Brain microvascular endothelial cell (primary cell): Measurements from ENCODE around the gene PDXK.

Experiments used
- DNase-seq: peaks from one replicate; pipeline ENCODE4 v3.0.0-alpha.2; 2020
- H3K27ac ChIP-seq: fragments of 250-450 bp; sonication (Bioruptor Pico); 2 replicates; pipeline ENCODE4 v1.5.1; 2020; ENCODE audit warnings: mild to moderate bottlenecking, moderate library complexity
- H3K27me3 ChIP-seq: fragments of 250-450 bp; sonication (Bioruptor Pico); replicated peaks from 2 replicates; pipeline ENCODE4 v1.5.1; 2020; ENCODE audit warnings: mild to moderate bottlenecking
- H3K36me3 ChIP-seq: fragments of 250-450 bp; sonication (Bioruptor Pico); replicated peaks from 2 replicates; pipeline ENCODE4 v1.5.1; 2020; ENCODE audit warnings: mild to moderate bottlenecking
- H3K4me3 ChIP-seq: 2 replicates; pipeline ENCODE4 v1.5.1; 2011; ENCODE audit warnings: low read depth, mild to moderate bottlenecking, control low read depth, low read length, moderate library complexity
- in situ Hi-C: cut with HindIII; loops from 2 replicates; pipeline ENCODE4 v1.10.0; 2017; ENCODE audit warnings: low sequenced_read_pairs, low pct_ligation_motif_present
- TF ChIP-seq, protein P1 (sequence below): IDR thresholded peaks from 2 replicates; pipeline ENCODE4 v1.5.1; 2011; ENCODE audit warnings: low read depth, mild to moderate bottlenecking, moderate library complexity, low read length, control low read depth, inconsistent platforms; ENCODE audit errors: missing control alignments

The PDXK gene

DNA sequence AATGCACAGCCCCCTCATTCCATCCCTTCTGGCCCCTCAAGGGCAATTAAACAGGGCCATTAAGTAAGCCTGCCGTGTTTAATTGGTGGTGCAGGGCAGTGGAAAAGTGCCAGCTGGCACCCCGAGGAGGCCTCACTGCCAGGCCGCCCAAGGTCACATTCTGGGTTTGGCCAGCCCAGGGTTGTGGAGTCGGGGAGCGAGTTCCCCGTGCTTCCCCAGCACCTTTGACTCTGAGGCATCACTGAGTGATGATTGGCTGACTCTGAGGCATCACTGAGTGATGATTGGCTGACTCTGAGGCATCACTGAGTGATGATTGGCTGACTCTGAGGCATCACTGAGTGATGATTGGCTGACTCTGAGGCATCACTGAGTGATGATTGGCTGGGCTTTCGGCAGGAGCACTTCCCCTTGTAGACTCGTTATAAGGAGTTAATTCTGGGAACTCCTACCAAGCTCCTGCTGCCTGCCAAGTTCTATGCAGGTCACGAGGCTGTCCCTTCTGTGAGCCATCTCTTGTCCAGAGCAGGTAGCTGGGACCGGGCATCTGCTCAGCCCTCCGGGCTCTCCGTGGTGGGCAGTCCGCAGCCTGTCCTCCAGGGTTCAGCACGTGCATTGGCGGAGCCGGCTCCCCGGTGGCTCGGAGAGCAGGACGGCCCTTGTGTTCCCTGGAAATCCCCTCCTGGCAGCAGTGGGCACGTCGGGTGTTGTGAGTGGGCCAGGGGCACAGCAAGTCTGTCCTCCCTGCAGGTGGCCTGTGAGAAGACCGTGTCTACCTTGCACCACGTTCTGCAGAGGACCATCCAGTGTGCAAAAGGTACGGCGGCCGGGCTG is 36.2 kb downstream of the PDXK start:
- Histone ChIP-seq H3K36me3 (peaks cover 85% of the 10 kb centered on the region), H3K27me3 (no peaks in the 10 kb centered on the region), H3K4me3 (no peak overlapping the region), H3K27ac (no peak overlapping the region)
- TF ChIP-seq, protein P1, sequence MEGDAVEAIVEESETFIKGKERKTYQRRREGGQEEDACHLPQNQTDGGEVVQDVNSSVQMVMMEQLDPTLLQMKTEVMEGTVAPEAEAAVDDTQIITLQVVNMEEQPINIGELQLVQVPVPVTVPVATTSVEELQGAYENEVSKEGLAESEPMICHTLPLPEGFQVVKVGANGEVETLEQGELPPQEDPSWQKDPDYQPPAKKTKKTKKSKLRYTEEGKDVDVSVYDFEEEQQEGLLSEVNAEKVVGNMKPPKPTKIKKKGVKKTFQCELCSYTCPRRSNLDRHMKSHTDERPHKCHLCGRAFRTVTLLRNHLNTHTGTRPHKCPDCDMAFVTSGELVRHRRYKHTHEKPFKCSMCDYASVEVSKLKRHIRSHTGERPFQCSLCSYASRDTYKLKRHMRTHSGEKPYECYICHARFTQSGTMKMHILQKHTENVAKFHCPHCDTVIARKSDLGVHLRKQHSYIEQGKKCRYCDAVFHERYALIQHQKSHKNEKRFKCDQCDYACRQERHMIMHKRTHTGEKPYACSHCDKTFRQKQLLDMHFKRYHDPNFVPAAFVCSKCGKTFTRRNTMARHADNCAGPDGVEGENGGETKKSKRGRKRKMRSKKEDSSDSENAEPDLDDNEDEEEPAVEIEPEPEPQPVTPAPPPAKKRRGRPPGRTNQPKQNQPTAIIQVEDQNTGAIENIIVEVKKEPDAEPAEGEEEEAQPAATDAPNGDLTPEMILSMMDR = no peak
- DNase-seq = no peak
- in situ Hi-C loops = no loop called here

GRCh38 chr21:43755820-43756594 is 37.1 kb downstream of the PDXK start:
- Histone ChIP-seq H3K4me3 (no peak overlapping the region), H3K27me3 (no peaks in the 10 kb centered on the region), H3K36me3 (peaks cover 83% of the 10 kb centered on the region), H3K27ac (no peak overlapping the region)
- no peak for DNase-seq
- in situ Hi-C loops = no loop called here
- TF ChIP-seq, protein P1 = no peak

DNA sequence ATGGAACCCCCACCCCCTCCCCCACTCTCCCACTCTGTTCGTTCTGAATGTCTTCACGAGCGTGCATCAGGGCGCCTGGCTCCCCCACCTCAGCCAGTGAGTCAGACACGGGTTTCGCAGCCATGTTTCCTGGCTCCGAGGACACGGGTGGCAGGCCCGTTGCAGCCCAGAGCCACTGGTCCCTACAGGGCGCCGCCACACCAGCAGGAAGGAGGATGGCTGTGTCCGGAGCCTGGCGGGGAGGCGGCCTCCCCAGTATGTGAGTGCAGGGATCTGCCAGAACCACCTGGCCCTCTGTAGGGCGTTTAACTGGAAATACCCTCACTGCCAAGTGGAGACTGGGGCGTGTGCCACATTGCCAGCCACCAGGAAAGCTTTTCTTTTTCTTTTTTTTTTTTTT is 38.7 kb downstream of the PDXK start:
- H3K36me3 ChIP-seq = peaks cover 70% of the 10 kb centered on the region
- H3K4me3 ChIP-seq = no peak overlapping the region
- H3K27ac ChIP-seq = no peak overlapping the region
- no peak for DNase-seq
- TF ChIP-seq, protein P1 = no peak
- in situ Hi-C loops = no loop called here
- no peaks in the 10 kb centered on the region for H3K27me3 ChIP-seq

DNA sequence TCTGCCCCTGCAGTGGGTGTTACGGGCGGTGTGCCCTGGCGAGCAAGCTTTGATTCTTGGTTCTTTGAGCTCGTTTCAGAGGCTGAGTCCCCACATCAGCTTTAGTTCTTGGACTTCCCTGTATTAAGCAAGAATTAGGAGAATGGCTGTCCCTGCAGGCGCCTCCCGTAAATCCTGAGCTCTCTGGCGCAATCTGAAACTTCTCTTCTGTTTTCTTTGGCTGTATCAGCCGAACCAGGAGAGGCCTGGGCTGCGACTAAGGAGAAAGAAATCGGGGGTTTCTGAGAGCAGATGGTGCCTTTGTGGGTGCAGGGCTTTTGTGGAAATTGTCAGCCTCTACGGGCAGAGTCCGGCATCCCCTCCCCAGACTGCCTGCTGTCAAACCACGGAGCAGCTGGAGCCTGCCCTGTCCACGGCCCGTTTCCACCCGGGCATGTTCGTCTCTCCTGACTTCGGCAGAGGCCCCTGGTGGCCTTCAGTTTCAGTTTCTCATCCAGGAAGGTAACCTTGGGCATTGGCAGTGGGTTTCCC is 39.2 kb downstream of the PDXK start:
- no peak overlapping the region for H3K27ac ChIP-seq
- H3K27me3 ChIP-seq = no peaks in the 10 kb centered on the region
- H3K36me3 ChIP-seq = peaks cover 65% of the 10 kb centered on the region
- in situ Hi-C loops = no loop called here
- H3K4me3 ChIP-seq = no peak overlapping the region
- DNase-seq = no peak
- TF ChIP-seq, protein P1 = no peak

DNA sequence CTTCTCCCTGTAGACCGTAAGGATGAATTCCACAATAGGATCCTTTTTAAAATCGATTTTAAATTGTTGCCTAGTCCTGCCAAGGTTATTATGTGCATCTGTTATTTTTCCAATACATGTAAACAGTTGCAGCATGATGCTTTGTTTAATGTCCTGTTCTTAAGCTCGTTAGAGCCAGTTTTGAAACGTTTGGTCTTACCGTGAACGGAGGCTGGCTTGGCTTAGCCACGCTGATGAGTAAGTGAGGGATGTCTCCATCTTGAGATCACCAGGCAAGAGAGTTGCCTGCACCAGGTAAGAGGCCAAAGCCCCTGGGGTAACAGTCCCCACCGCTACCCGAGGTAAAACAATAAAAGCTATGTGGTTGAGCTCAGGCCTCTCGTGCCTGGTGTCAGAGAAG is 39.9 kb downstream of the PDXK start:
- no peaks in the 10 kb centered on the region for H3K27me3 ChIP-seq
- H3K4me3 ChIP-seq = no peak overlapping the region
- no peak overlapping the region for H3K27ac ChIP-seq
- H3K36me3 ChIP-seq = peaks cover 62% of the 10 kb centered on the region
- no peak for DNase-seq
- in situ Hi-C loops = no loop called here
- TF ChIP-seq, protein P1 = no peak
